Measurements from ENCODE around the gene DSCAML1.
"Not testable (repeated sequence)": the region's sequence is repeated elsewhere in the genome, so short reads cannot be mapped to it uniquely, and the experiment has no call there.

Gene DSCAML1

GRCh38 chr11:117772360-117772759 is 24.7 kb downstream of the DSCAML1 start:
- H3K4me3 ChIP-seq: no peak overlapping the region
- no peak overlapping the region for H3K27ac ChIP-seq

GRCh38 chr11:117771841-117772240 is 25.2 kb downstream of the DSCAML1 start:
- Histone ChIP-seq H3K4me3 (no peak overlapping the region), H3K27ac (no peak overlapping the region)

- no peak overlapping the region for H3K27ac ChIP-seq
- H3K4me3 ChIP-seq: no peak overlapping the region
Measured at GRCh38 chr11:117771197-117771596, 25.8 kb downstream of the DSCAML1 start.

- H3K27ac ChIP-seq: no peak overlapping the region
- H3K4me3 ChIP-seq: no peak overlapping the region
Measured at GRCh38 chr11:117770061-117770460, 27.0 kb downstream of the DSCAML1 start.

- Histone ChIP-seq H3K4me3 (no peak overlapping the region), H3K27ac (no peak overlapping the region)
Measured at GRCh38 chr11:117769533-117769932, 27.5 kb downstream of the DSCAML1 start.

- Histone ChIP-seq H3K4me3 (no peak overlapping the region), H3K27ac (no peak overlapping the region)
Measured at GRCh38 chr11:117768506-117768905, 28.5 kb downstream of the DSCAML1 start.

GRCh38 chr11:117767071-117767470 is 29.9 kb downstream of the DSCAML1 start:
- Histone ChIP-seq H3K27ac (no peak overlapping the region), H3K4me3 (no peak overlapping the region)

- Histone ChIP-seq H3K4me3 (no peak overlapping the region), H3K27ac (no peak overlapping the region)
Measured at GRCh38 chr11:117766576-117766975, 30.4 kb downstream of the DSCAML1 start.

- no peak overlapping the region for H3K4me3 ChIP-seq
- no peak overlapping the region for H3K27ac ChIP-seq
Measured at GRCh38 chr11:117766026-117766425, 31.0 kb downstream of the DSCAML1 start.

- H3K27ac ChIP-seq: no peak overlapping the region
- H3K4me3 ChIP-seq: no peak overlapping the region
Measured at GRCh38 chr11:117765068-117765467, 31.9 kb downstream of the DSCAML1 start.

- not testable (repeated sequence) for H3K4me3 ChIP-seq, H3K27ac ChIP-seq
Measured at GRCh38 chr11:117763465-117763864, 33.6 kb downstream of the DSCAML1 start.

- Histone ChIP-seq H3K27ac (no peak overlapping the region), H3K4me3 (no peak overlapping the region)
Measured at GRCh38 chr11:117761993-117762392, 35.0 kb downstream of the DSCAML1 start.

- Histone ChIP-seq H3K27ac (no peak overlapping the region), H3K4me3 (no peak overlapping the region)
Measured at GRCh38 chr11:117759305-117759704, 37.7 kb downstream of the DSCAML1 start.

GRCh38 chr11:117754030-117754429 is 43.0 kb downstream of the DSCAML1 start:
- Histone ChIP-seq H3K27ac (no peak overlapping the region), H3K4me3 (no peak overlapping the region)

- no peak overlapping the region for H3K4me3 ChIP-seq
- H3K27ac ChIP-seq: no peak overlapping the region
Measured at GRCh38 chr11:117752721-117753237, 44.2 kb downstream of the DSCAML1 start.

- no peak overlapping the region for H3K27ac ChIP-seq
Measured at GRCh38 chr11:117752071-117752470, 44.9 kb downstream of the DSCAML1 start.

GRCh38 chr11:117750916-117751662 is 45.9 kb downstream of the DSCAML1 start:
- no peak overlapping the region for H3K4me3 ChIP-seq
- H3K27ac ChIP-seq: no peak overlapping the region

More at GRCh38 chr11:117752071-117752470, 44.9 kb downstream of the DSCAML1 start:
- no peak overlapping the region for H3K4me3 ChIP-seq

- H3K27ac ChIP-seq: no peak overlapping the region
- no peak overlapping the region for H3K4me3 ChIP-seq
Measured at GRCh38 chr11:117750357-117750756, 46.7 kb downstream of the DSCAML1 start.

GRCh38 chr11:117749541-117749910 is 47.5 kb downstream of the DSCAML1 start:
- Histone ChIP-seq H3K27ac (no peak overlapping the region), H3K4me3 (no peak overlapping the region)

- no peak overlapping the region for H3K27ac ChIP-seq
- no peak overlapping the region for H3K4me3 ChIP-seq
Measured at GRCh38 chr11:117748771-117749540, 48.1 kb downstream of the DSCAML1 start.

- H3K4me3 ChIP-seq: no peak overlapping the region
- H3K27ac ChIP-seq: no peak overlapping the region
Measured at GRCh38 chr11:117747892-117748291, 49.1 kb downstream of the DSCAML1 start.
